Measurements from ENCODE around the gene ENPP3.

DNA sequence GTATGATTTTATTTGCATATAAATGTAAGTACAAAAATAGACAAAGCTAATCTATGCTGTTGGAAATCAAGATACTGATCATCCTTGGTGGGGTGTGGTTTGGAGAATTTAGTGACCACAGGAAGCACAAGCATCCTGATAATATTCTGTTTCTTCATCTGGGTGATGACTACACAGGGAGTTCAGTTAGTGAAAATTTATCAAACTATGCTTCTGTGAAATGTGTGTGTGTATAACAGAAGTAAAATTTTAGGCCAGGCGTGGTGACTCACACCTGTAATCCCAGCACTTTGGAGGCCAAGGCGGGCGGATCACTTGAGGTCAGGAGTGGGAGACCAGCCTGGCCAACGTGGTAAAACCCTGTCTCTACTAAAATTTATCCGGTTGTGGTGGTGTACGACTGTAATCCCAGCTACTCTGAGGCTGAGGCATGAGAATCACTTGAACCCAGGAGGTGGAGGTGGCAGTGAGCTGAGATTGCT, 20.6 kb downstream of the ENPP3 start:
- TF ChIP-seq, protein P1, sequence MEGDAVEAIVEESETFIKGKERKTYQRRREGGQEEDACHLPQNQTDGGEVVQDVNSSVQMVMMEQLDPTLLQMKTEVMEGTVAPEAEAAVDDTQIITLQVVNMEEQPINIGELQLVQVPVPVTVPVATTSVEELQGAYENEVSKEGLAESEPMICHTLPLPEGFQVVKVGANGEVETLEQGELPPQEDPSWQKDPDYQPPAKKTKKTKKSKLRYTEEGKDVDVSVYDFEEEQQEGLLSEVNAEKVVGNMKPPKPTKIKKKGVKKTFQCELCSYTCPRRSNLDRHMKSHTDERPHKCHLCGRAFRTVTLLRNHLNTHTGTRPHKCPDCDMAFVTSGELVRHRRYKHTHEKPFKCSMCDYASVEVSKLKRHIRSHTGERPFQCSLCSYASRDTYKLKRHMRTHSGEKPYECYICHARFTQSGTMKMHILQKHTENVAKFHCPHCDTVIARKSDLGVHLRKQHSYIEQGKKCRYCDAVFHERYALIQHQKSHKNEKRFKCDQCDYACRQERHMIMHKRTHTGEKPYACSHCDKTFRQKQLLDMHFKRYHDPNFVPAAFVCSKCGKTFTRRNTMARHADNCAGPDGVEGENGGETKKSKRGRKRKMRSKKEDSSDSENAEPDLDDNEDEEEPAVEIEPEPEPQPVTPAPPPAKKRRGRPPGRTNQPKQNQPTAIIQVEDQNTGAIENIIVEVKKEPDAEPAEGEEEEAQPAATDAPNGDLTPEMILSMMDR (IDR thresholded peaks at IDR 0.05; ENCODE audit: insufficient read depth, low read length, poor library complexity, severe bottlenecking) = no peak
- TF ChIP-seq EZH2phosphoT487 (conservative IDR thresholded peaks at IDR 0.05; ENCODE audit: low read length) = no peak
